Measurements from ENCODE around the gene SMIM41. TPM values are rescaled to one million over a fixed set of nuclear protein-coding genes. Genes with fewer than 3 reads are reported as not detected.

Gene SMIM41
- polyA plus RNA-seq, 3 donors = not detected

- H3K36me3 ChIP-seq (replicated peaks in 1 of 2; ENCODE audit: control insufficient read depth in 1 of 2, insufficient read depth in 2 of 2, low read length in 2 of 2) = no peaks in the 10 kb centered on the region
- H3K9ac ChIP-seq (ENCODE audit: insufficient read depth, low read length, poor library complexity, severe bottlenecking) = peak overlapping the region; percentile 36
- H3K4me2 ChIP-seq (replicated peaks; ENCODE audit: extremely low read depth, low read length, poor library complexity, severe bottlenecking) = peak overlapping the region; percentile 55
- H3K9me3 ChIP-seq (replicated peaks in 1 of 2; ENCODE audit: control insufficient read depth in 1 of 2, insufficient read depth in 1 of 2, low read length in 2 of 2) = no peaks in the 10 kb centered on the region
- Mint-ChIP-seq H3K4me1 (peaks cover 15% of the 10 kb centered on the region), H3K36me3 (peaks cover 2 to 3% of the 10 kb centered on the region in 2 donors), H3K4me3 (peak overlapping the region; percentile 50 to 67), H3K9me3 (no peaks in the 10 kb centered on the region), H3K27ac (peak overlapping the region in 1 of 7 donors; percentile 0), H3K27me3 (ENCODE audit: low read depth in 3 of 3) (peaks cover 17 to 25% (median 18%) of the 10 kb centered on the region in 3 donors)
- H3K4me1 ChIP-seq (ENCODE audit: control insufficient read depth in 1 of 2, insufficient read depth in 2 of 2, low read length in 2 of 2) = peaks cover 8 to 25% of the 10 kb centered on the region in 2 donors
- peaks cover 0 to 13% of the 10 kb centered on the region in 2 donors for H3K27me3 ChIP-seq (ENCODE audit: control insufficient read depth in 2 of 2, insufficient read depth in 2 of 2, low read length in 2 of 2)
- 11% methylated on average over 51 of the region's 63 CpGs for WGBS (ENCODE audit: insufficient coverage)
- H3K4me3 ChIP-seq (replicated peaks in 1 of 3; ENCODE audit: low read depth in 2 of 3, low read length in 3 of 3) = peak overlapping the region in 1 of 3 experiments; percentile 40
- H4K20me1 ChIP-seq (ENCODE audit: insufficient read depth, low read length) = no peaks in the 10 kb centered on the region
- TF ChIP-seq CTCF (IDR thresholded peaks at IDR 0.05) = peak; percentile 98
- intact Hi-C loops (cut with micrococcal nuclease) = loop anchor here (2.0 to 10.0 kb wide), 2 partner anchors 723 to 727 kb away; no protein-coding TSS in a partner anchor
- H3K79me2 ChIP-seq (ENCODE audit: insufficient read depth, low read length) = no peaks in the 10 kb centered on the region
- peak; percentile 55 to 74 (median 72) for DNase-seq
- H2AFZ ChIP-seq (ENCODE audit: insufficient read depth, low read depth, low read length, poor library complexity, severe bottlenecking) = peak overlapping the region; percentile 67
- no peak overlapping the region for H3K27ac ChIP-seq (ENCODE audit: low read depth in 1 of 2, low read length in 2 of 2)
Measured at GRCh38 chr12:52151837-52152783, 72.6 kb downstream of the SMIM41 start.

DNA sequence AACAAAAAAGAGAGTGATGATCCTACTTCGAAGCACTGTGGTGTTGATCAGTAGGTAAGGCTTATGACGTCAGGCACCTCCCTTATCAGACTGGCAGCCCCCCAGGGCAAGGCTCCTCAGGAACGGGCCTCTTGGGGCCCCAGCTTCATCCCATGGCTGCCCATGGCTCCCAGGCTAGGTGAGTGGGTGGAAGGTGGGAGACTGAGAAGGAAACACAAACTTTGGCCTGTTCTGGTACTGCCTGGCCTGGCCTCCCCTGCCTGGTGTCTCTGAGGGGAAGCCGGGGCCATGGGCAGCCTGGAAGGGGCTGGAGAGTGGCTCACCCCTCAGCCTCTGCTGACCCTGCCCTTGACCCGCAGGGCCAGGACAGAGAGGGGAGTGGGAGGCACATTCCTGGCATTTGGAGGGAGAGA, 73.4 kb downstream of the SMIM41 start:
- TF ChIP-seq CTCF (IDR thresholded peaks at IDR 0.05) = no peak
- Histone ChIP-seq H3K36me3 (replicated peaks in 1 of 2; ENCODE audit: control insufficient read depth in 1 of 2, insufficient read depth in 2 of 2, low read length in 2 of 2) (no peaks in the 10 kb centered on the region), H3K9ac (ENCODE audit: insufficient read depth, low read length, poor library complexity, severe bottlenecking) (no peak overlapping the region), H4K20me1 (ENCODE audit: insufficient read depth, low read length) (no peaks in the 10 kb centered on the region), H3K9me3 (replicated peaks in 1 of 2; ENCODE audit: control insufficient read depth in 1 of 2, insufficient read depth in 1 of 2, low read length in 2 of 2) (no peaks in the 10 kb centered on the region), H3K27me3 (ENCODE audit: control insufficient read depth in 2 of 2, insufficient read depth in 2 of 2, low read length in 2 of 2) (peaks cover 0 to 13% of the 10 kb centered on the region in 2 donors), H3K4me1 (ENCODE audit: control insufficient read depth in 1 of 2, insufficient read depth in 2 of 2, low read length in 2 of 2) (peaks cover 3 to 17% of the 10 kb centered on the region in 2 donors), H2AFZ (ENCODE audit: insufficient read depth, low read depth, low read length, poor library complexity, severe bottlenecking) (no peak overlapping the region), H3K79me2 (ENCODE audit: insufficient read depth, low read length) (no peaks in the 10 kb centered on the region), H3K27ac (ENCODE audit: low read depth in 1 of 2, low read length in 2 of 2) (no peak overlapping the region), H3K4me2 (replicated peaks; ENCODE audit: extremely low read depth, low read length, poor library complexity, severe bottlenecking) (no peak overlapping the region), H3K4me3 (replicated peaks in 1 of 3; ENCODE audit: low read depth in 2 of 3, low read length in 3 of 3) (no peak overlapping the region)
- DNase-seq = no peak
- Mint-ChIP-seq H3K4me3 (peak overlapping the region in 1 of 2 donors; percentile 26), H3K9me3 (no peaks in the 10 kb centered on the region), H3K4me1 (peaks cover 8% of the 10 kb centered on the region), H3K36me3 (peaks cover 2 to 3% of the 10 kb centered on the region in 2 donors), H3K27me3 (ENCODE audit: low read depth in 3 of 3) (peaks cover 17 to 25% (median 18%) of the 10 kb centered on the region in 3 donors), H3K27ac (no peak overlapping the region)
- intact Hi-C loops (cut with micrococcal nuclease) = loop anchor here (2.0 to 10.0 kb wide), 2 partner anchors 722 to 726 kb away; no protein-coding TSS in a partner anchor
- 91% methylated on average over 5 of the region's 5 CpGs for WGBS (ENCODE audit: insufficient coverage)

Data from CD14-positive monocyte (primary cell).